Peyer's patch (tissue), 4 donors: ENCODE data around the gene SAMD4B. TPM values are rescaled to one million over a fixed set of nuclear protein-coding genes. Genes with fewer than 3 reads are reported as not detected.

Experiments used
- DNase-seq, 3 donors: peaks; one replicate each; pipeline ENCODE4 v3.0.0-alpha.2; 2017 to 2019
- H3K27ac ChIP-seq, 4 donors: fragments of 200-600 bp; sonication (generic); one replicate each; pipeline ENCODE4 v1.5.1; 2016 to 2019
- H3K27me3 ChIP-seq, 2 donors: fragments of 200-600 bp; sonication (generic); one replicate each; pipeline ENCODE4 v1.5.1; 2019
- H3K36me3 ChIP-seq, 3 donors: fragments of 200-600 bp; sonication (generic); one replicate each; pipeline ENCODE4 v1.5.1; 2016 to 2019
- H3K4me1 ChIP-seq, 4 donors: fragments of 200-600 bp; sonication (generic); one replicate each; pipeline ENCODE4 v1.5.1; 2016 to 2019
- H3K4me3 ChIP-seq, 4 donors: fragments of 200-600 bp; sonication (generic); 1 replicate in 3 of 4; 2 replicates in 1 of 4; pipeline ENCODE4 v1.5.1; 2016 to 2019; ENCODE audit warnings: mild to moderate bottlenecking in 1 of 4
- H3K9me3 ChIP-seq, 4 donors: fragments of 200-600 bp; sonication (generic); one replicate each; pipeline ENCODE4 v1.5.1; 2016 to 2019; ENCODE audit warnings: mild to moderate bottlenecking in 1 of 4
- CTCF ChIP-seq, 6 experiments: fragments of 450-650 bp in 4 of 6; fragments of 200-600 bp in 2 of 6; sonication (generic) in 1 of 6; IDR thresholded peaks; one replicate each; pipeline ENCODE4 v1.5.1; 2017 to 2019; ENCODE audit warnings: antibody characterized with exemption in 6 of 6, mild to moderate bottlenecking in 3 of 6, moderate library complexity in 1 of 6
- POLR2A ChIP-seq, 2 donors: fragments of 450-650 bp; IDR thresholded peaks; one replicate each; pipeline ENCODE4 v1.5.1; 2017; ENCODE audit warnings: antibody characterized with exemption in 2 of 2, mild to moderate bottlenecking in 2 of 2, moderate library complexity in 2 of 2
- total RNA-seq, 4 donors: library from RNA; depleted of rRNA; stranded (reverse); fragments of >200 nt; gene quantifications; one replicate each; pipeline ENCODE4 v1.1.0, GENCODE V29; 2016

SAMD4B gene
- total RNA-seq, 4 donors from 2014 or later: 69.0 to 126 (median 91.8) TPM

DNA sequence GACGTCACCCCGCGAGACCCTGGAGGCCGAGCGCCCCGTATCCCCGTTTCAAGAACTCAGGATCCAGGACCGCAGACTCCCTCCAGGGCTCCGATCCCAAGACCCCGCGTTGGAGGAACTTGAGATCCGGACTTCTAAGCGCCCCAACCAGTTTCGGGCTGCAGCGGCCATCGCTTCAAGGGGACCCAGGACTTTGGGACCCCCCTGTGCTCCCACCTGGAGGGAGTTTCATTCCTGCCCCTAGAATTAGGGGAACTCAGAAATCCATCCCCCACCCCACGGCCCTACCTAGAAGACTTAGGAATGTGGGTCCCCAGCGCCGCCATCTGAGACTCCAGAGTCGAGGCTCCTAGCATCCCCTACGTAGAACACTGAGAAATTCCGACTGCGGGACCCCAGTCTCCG is 70.6 kb downstream of the SAMD4B start:
- peak overlapping the region; percentile 87 to 100 (median 100) for H3K27ac ChIP-seq
- H3K36me3 ChIP-seq: peaks cover 0 to 13% (median under 1%) of the 10 kb centered on the region in 3 donors
- H3K9me3 ChIP-seq: no peaks in the 10 kb centered on the region
- H3K4me3 ChIP-seq: peak overlapping the region; percentile 62 to 91 (median 75)
- DNase-seq: peak in 1 of 3 donors; percentile 47
- peaks cover 0 to 47% (median 14%) of the 10 kb centered on the region in 4 donors for H3K4me1 ChIP-seq
- TF ChIP-seq POLR2A (IDR thresholded peaks at IDR 0.05) (no peak), CTCF (IDR thresholded peaks at IDR 0.05) (no peak)
- H3K27me3 ChIP-seq: no peaks in the 10 kb centered on the region

- DNase-seq: peak; percentile 49 to 75 (median 70)
- Histone ChIP-seq H3K4me1 (peaks cover 0 to 47% (median 14%) of the 10 kb centered on the region in 4 donors), H3K27me3 (no peaks in the 10 kb centered on the region), H3K9me3 (no peaks in the 10 kb centered on the region), H3K4me3 (peak overlapping the region; percentile 62 to 91 (median 75)), H3K36me3 (peaks cover 0 to 9% (median 0%) of the 10 kb centered on the region in 3 donors), H3K27ac (peak overlapping the region; percentile 87 to 100 (median 100))
- TF ChIP-seq POLR2A (IDR thresholded peaks at IDR 0.05): no peak
- TF ChIP-seq CTCF (IDR thresholded peaks at IDR 0.05): no peak
Observed at GRCh38 chr19:39413272-39413910, 71.2 kb downstream of the SAMD4B start.

DNA sequence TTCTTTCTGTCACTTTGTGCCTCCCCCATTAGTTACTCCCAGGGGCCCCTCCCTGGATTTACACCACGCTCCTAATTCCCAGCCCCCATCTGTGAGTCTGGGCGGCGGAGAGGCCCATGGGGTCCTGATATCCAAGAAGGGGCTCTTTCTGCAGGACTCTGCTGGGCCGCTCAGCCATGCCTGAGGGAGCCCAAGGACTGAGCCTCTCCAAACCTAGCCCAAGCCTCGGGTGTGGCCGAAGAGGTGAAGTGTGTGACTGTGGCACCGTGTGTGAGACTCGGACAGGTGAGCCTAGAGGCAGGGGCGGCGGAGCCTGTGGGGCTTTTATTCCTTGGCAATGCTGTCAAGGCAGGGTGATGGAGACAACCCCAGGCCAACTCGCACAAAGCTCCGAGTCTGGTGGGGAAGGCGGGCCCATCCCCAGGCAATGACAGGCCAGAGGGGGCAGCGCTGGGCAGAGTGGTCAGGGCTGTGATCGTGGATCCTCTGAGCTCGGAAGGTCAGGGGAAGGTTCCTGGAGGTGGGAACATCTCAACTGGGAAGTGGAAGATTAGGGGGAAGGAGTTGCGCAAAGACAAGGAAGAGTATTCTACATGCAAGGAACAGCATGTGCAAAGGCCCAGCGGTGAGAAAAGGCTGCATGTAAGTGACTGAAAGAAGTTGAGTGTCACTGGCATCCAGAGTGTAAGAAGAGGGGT is 71.8 kb downstream of the SAMD4B start:
- Histone ChIP-seq H3K27ac (peak overlapping the region; percentile 87 to 100 (median 100)), H3K27me3 (no peaks in the 10 kb centered on the region), H3K9me3 (no peaks in the 10 kb centered on the region), H3K4me3 (peak overlapping the region; percentile 62 to 91 (median 75)), H3K36me3 (peaks cover 0 to 8% (median 0%) of the 10 kb centered on the region in 3 donors), H3K4me1 (peaks cover 0 to 47% (median 14%) of the 10 kb centered on the region in 4 donors)
- TF ChIP-seq CTCF (IDR thresholded peaks at IDR 0.05) (no peak), POLR2A (IDR thresholded peaks at IDR 0.05) (no peak)
- peak in 1 of 3 donors; percentile 53 for DNase-seq

- Histone ChIP-seq H3K27me3 (no peaks in the 10 kb centered on the region), H3K9me3 (no peaks in the 10 kb centered on the region), H3K4me1 (peaks cover 0 to 45% (median 14%) of the 10 kb centered on the region in 4 donors), H3K4me3 (peak overlapping the region in 1 of 4 donors; percentile 78), H3K27ac (peak overlapping the region in 3 of 4 donors; percentile 38 to 100 (median 87)), H3K36me3 (peaks cover 0 to 13% (median 0%) of the 10 kb centered on the region in 3 donors)
- no peak for DNase-seq
- no peak for TF ChIP-seq POLR2A (IDR thresholded peaks at IDR 0.05)
Observed at GRCh38 chr19:39415111-39416046, 73.2 kb downstream of the SAMD4B start.

DNA sequence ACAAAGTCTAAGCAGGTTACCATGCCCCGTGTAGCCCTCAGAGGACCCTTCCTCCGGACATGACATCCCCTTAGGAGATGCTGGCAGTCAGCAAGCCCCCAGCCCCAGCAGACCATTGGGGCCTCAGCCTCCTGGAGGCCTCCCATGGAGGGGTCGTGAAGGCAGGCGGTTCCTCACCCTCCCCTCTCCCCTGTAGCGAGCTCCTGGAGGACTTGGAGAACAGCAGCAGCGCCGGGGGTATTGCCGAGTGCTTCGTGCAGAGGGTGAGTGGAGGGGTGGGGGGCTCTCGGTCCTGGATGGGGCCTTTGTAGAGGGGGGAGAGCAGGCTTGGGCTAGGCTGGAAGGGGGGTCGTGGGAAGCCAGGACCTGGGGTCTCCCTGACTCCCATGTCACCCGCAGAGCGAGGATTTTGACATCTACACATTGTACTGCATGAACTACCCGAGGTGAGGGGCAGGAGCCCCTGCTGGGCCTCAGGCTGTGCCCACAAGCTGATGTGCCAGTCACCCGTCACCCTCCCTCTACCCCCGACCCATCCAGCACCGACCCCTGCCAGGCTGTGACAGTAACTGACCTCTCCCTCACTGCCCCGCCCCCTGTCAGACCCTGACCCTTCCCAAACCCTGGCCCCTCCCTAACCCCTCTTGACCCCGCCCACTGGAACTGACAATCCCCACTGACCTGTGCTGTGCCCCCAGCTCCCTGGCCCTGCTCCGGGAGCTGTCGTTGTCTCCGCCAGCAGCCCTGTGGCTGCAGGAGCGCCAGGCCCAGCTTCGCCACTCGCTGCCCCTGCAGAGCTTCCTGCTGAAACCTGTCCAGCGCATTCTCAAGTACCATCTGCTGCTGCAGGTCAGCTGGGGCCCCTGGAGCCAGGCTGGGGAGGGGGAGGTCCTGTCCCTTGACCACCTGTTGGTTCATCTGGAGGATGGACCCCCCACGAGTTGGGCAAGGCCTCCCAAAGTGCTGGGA is 74.2 kb downstream of the SAMD4B start:
- Histone ChIP-seq H3K4me3 (no peak overlapping the region), H3K4me1 (peaks cover 0 to 35% (median 6%) of the 10 kb centered on the region in 4 donors), H3K27ac (no peak overlapping the region), H3K36me3 (peaks cover 0 to 13% (median 0%) of the 10 kb centered on the region in 3 donors), H3K9me3 (no peaks in the 10 kb centered on the region), H3K27me3 (no peaks in the 10 kb centered on the region)
- TF ChIP-seq POLR2A (IDR thresholded peaks at IDR 0.05) (no peak), CTCF (IDR thresholded peaks at IDR 0.05) (no peak)
- DNase-seq: no peak
